ENCODE measurements around the gene SLC25A19. TPM values are rescaled to one million over a fixed set of nuclear protein-coding genes. Genes with fewer than 3 reads are reported as not detected.

Gene SLC25A19
- total RNA-seq, 2 donors from 2014 or later = 10.7 to 14.0 TPM

DNA sequence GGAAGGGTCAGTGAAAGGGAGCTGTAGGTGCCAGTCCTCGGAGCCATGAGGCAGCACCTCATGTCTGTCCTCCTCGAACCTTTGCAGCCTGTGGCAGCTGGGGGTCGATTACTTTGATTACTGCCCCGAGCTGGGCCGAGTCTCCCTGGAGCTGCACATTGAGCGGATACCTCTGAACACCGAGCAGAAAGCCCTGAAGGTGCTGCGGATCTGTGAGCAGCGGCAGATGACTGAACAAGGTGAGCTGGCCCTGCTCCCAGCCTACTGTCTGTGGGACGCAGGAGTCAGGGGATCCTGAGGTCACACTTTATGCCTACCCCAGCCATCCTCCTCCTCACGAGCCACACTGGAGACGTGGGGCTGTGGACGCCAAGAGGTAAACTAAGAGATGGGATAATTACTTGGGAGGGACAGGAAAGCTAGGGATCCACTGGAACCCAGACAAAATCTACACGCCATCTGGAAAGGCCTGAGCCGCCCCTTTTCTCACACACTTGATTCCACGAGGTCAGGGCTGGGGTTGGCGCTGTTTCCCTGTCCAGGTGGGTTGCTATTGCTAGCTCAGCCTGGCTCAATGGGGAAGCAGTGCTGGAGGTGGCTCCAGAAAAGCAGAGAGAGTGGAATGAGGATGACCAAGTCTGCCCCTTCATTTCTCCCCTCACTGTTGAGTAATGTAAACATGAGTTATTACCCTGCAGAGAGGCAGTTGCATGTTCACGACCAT, 57.3 kb downstream of the SLC25A19 start:
- intact Hi-C loops (cut with DNase I, micrococcal nuclease) = no loop called here
- ATAC-seq (no peak), DNase-seq (no peak)

- ATAC-seq (no peak), DNase-seq (no peak)
- intact Hi-C loops (cut with DNase I, micrococcal nuclease) = no loop called here
Observed at GRCh38 chr17:75231071-75231470, 58.2 kb downstream of the SLC25A19 start.

- ATAC-seq (peak; percentile 18), DNase-seq (no peak)
- intact Hi-C loops (cut with DNase I, micrococcal nuclease) = no loop called here
Observed at GRCh38 chr17:75228847-75229246, 60.4 kb downstream of the SLC25A19 start.

DNA sequence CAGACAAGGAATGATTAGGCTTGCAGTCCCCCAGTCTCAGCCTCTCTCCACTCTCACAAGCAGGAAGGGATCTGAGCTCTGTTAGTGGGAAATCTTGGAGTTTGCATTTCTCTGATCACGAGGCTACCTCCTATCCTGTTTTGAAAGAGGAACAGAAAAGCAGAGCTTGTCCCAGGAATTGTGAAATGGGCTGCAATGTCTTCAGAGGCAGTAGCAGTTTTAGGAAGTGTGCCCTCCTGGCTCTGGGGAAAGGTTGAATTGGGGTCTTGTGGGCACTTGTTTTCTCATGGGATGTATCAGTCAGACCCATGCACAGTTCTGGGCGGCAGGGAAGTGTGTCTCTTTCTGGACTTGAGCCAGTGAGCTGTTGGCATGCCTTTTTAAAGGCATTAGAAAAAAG, 60.9 kb downstream of the SLC25A19 start:
- intact Hi-C loops (cut with DNase I, micrococcal nuclease) = no loop called here
- ATAC-seq = peak; percentile 68
- DNase-seq = no peak

DNA sequence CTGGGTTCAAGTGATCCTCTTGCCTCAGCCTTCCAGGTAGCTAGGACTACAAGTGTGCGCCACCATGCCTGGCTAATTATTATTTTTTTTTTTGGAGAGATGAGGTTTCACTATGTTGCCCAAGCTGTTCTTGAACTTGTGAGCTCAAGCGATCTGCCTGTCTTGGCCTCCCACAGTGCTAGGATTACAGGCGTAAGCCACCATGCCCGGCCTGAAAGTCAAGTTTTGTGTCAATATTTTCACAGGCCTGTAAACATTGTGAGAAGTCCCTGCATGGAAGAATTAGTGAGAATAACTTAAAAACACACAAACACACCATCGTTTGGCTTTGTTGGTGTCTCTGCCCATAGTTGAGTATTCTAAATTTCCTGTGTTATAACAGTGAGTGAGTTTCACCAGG, 61.5 kb downstream of the SLC25A19 start:
- no peak for DNase-seq
- no peak for ATAC-seq
- intact Hi-C loops (cut with DNase I, micrococcal nuclease) = no loop called here

GRCh38 chr17:75225016-75225415, 64.2 kb downstream of the SLC25A19 start:
- DNase-seq = no peak
- ATAC-seq = no peak
- intact Hi-C loops (cut with DNase I, micrococcal nuclease) = no loop called here

Other genes with a start within 250 kb of the SLC25A19 start
- 100 to 1,000 TPM; 310 to 381 TPM for gene ATP5PD, start 242.5 kb downstream of the SLC25A19 start, total RNA-seq
- 10 to 100 TPM; 16.7 to 19.7 TPM for gene KCTD2, start 242.2 kb downstream of the SLC25A19 start, total RNA-seq
- gene SLC16A5, start 201.5 kb downstream of the SLC25A19 start, total RNA-seq = 10 to 100 TPM; 26.6 to 39.6 TPM
- gene ARMC7, start 179.5 kb downstream of the SLC25A19 start, total RNA-seq = 10 to 100 TPM; 20.3 to 29.9 TPM
- gene NT5C, start 157.7 kb downstream of the SLC25A19 start, total RNA-seq = 10 to 100 TPM; 77.6 to 86.6 TPM
- 100 to 1,000 TPM; 212 to 220 TPM for gene JPT1, start 134.9 kb downstream of the SLC25A19 start, total RNA-seq
- 100 to 1,000 TPM; 235 to 254 TPM for gene SUMO2, start 106.5 kb downstream of the SLC25A19 start, total RNA-seq
- gene NUP85, start 83.8 kb downstream of the SLC25A19 start, total RNA-seq = 10 to 100 TPM; 43.9 to 56.3 TPM
- gene GGA3, start 27.8 kb downstream of the SLC25A19 start, total RNA-seq = 10 to 100 TPM; 39.9 to 46.5 TPM
- gene MRPS7, start 27.6 kb downstream of the SLC25A19 start, total RNA-seq = 10 to 100 TPM; 48.1 to 66.9 TPM
- 10 to 100 TPM; 18.4 to 24.7 TPM for gene MIF4GD, start 18.2 kb downstream of the SLC25A19 start, total RNA-seq
- gene GRB2, start 116.2 kb upstream of the SLC25A19 start, total RNA-seq = 100 to 1,000 TPM; 112 to 117 TPM
- 100 to 1,000 TPM in 1 of 2 donors, 10 to 100 TPM in 1; 99.9 to 123 TPM for gene TMEM94, start 167.2 kb upstream of the SLC25A19 start, total RNA-seq
- gene CASKIN2, start 226.1 kb upstream of the SLC25A19 start, total RNA-seq = 10 to 100 TPM; 28.4 to 30.6 TPM
- 10 to 100 TPM; 30.1 to 38.9 TPM for gene TSEN54, start 227.1 kb upstream of the SLC25A19 start, total RNA-seq
- 100 to 1,000 TPM; 447 to 529 TPM for gene LLGL2, start 236.3 kb upstream of the SLC25A19 start, total RNA-seq

Measured in left colon (tissue), 2 donors.